HepG2 (cell line): ENCODE measurements around the gene SLC5A10. TPM values are rescaled to one million over a fixed set of nuclear protein-coding genes. Genes with fewer than 3 reads are reported as not detected.

Source experiments
- CBFB ChIP-seq: sonication (generic); formaldehyde crosslinking; IDR thresholded peaks from 2 replicates; pipeline ENCODE4 v1.4.0; 2020; ENCODE audit warnings: missing genetic modification reagents
- CHD2 ChIP-seq: IDR thresholded peaks from 2 replicates; pipeline ENCODE4 v1.6.1; 2011; ENCODE audit warnings: low read depth, low read length, improper control_type of control experiment
- E2F1 ChIP-seq: sonication (generic); formaldehyde crosslinking; IDR thresholded peaks from 2 replicates; pipeline ENCODE4 v1.5.0; 2020; ENCODE audit warnings: missing genetic modification reagents
- GATA4 ChIP-seq: sonication (generic); IDR thresholded peaks from 2 replicates; pipeline ENCODE4 v1.6.1; 2016; ENCODE audit warnings: antibody characterized with exemption, low read depth, borderline replicate concordance
- KLF11 ChIP-seq: IDR thresholded peaks from 2 replicates; pipeline ENCODE4 v1.6.1; 2016; ENCODE audit warnings: missing compliant biosample characterization
- KLF16 ChIP-seq, 2 experiments: sonication (generic) in 1 of 2; formaldehyde crosslinking in 1 of 2; IDR thresholded peaks; 2 replicates each; pipeline versions ENCODE4 v1.6.1 to v1.8.0; 2016 to 2023; ENCODE audit warnings: missing genetic modification reagents in 2 of 2, missing compliant biosample characterization in 1 of 2
- KMT2A ChIP-seq: sonication (generic); formaldehyde crosslinking; IDR thresholded peaks from 2 replicates; pipeline ENCODE4 v1.4.0; 2020; ENCODE audit warnings: missing genetic modification reagents
- PATZ1 ChIP-seq: sonication (generic); formaldehyde crosslinking; IDR thresholded peaks from 2 replicates; pipeline ENCODE4 v1.4.0; 2020; ENCODE audit warnings: missing genetic modification reagents
- RXRB ChIP-seq: IDR thresholded peaks from 2 replicates; pipeline ENCODE4 v1.6.1; 2016; ENCODE audit warnings: borderline replicate concordance, missing genetic modification reagents, missing compliant biosample characterization
- SMC3 ChIP-seq: IDR thresholded peaks from 2 replicates; pipeline ENCODE4 v1.6.1; 2011; ENCODE audit warnings: low read length, improper control_type of control experiment
- SRY ChIP-seq: sonication (generic); formaldehyde crosslinking; IDR thresholded peaks from 2 replicates; pipeline ENCODE4 v1.8.0; 2022; ENCODE audit warnings: mild to moderate bottlenecking, missing genetic modification reagents
- TAF1 ChIP-seq: sonication (generic); formaldehyde crosslinking; IDR thresholded peaks from 2 replicates; pipeline ENCODE4 v1.4.0; 2020; ENCODE audit warnings: missing genetic modification reagents
- ZBTB2 ChIP-seq: sonication (generic); formaldehyde crosslinking; IDR thresholded peaks from 2 replicates; pipeline ENCODE4 v1.8.0; 2022; ENCODE audit warnings: low read depth, missing genetic modification reagents
- ZBTB3 ChIP-seq: sonication (generic); formaldehyde crosslinking; IDR thresholded peaks from 2 replicates; pipeline ENCODE4 v1.4.0; 2020; ENCODE audit warnings: low read depth, mild to moderate bottlenecking, moderate library complexity, missing genetic modification reagents, borderline replicate concordance
- ZNF496 ChIP-seq: sonication (generic); formaldehyde crosslinking; IDR thresholded peaks from 2 replicates; pipeline ENCODE4 v1.8.1; 2023; ENCODE audit warnings: mild to moderate bottlenecking, moderate library complexity, missing genetic modification reagents; ENCODE audit not compliant: insufficient replicate concordance
- polyA plus RNA-seq, 8 experiments: library from polyadenylated mRNA; depleted of rRNA in 3 of 8; stranded (reverse) in 7 of 8; unstranded in 1 of 8; fragments of >200 nt; fragmentation: Illumina TruSeq in 4 of 8; extraction: Trizol in 4 of 8; gene quantifications; 2 replicates each; pipeline versions ENCODE4 v1.2.1 to v1.2.3, GENCODE V29; 2011 to 2016; ENCODE audit warnings: low read depth in 4 of 8, missing spikeins in 1 of 8, mixed read lengths in 1 of 8; ENCODE audit not compliant: insufficient read depth in 1 of 8
- total RNA-seq, 5 experiments: library from RNA; depleted of rRNA; stranded (reverse); fragments of >200 nt; fragmentation: Illumina TruSeq; extraction: Trizol; gene quantifications; 2 replicates each; pipeline ENCODE4 v1.2.3, GENCODE V29; 2016; ENCODE audit warnings: low read depth in 1 of 5
- TF ChIP-seq, protein P1 (sequence below): sonication (generic); formaldehyde crosslinking; IDR thresholded peaks from 2 replicates; pipeline ENCODE4 v1.4.0; 2020; ENCODE audit warnings: missing genetic modification reagents, borderline replicate concordance
- TF ChIP-seq, protein P2 (sequence below): sonication (generic); formaldehyde crosslinking; IDR thresholded peaks from 2 replicates; pipeline ENCODE4 v1.5.0; 2020; ENCODE audit warnings: mild to moderate bottlenecking, missing genetic modification reagents

The SLC5A10 gene
- total and polyA plus RNA-seq, 2 of the 13 experiments (the other 11 are each of a cell fraction or from before 2014, with no cell fraction given), result 0.05 TPM; not detected in 1

DNA sequence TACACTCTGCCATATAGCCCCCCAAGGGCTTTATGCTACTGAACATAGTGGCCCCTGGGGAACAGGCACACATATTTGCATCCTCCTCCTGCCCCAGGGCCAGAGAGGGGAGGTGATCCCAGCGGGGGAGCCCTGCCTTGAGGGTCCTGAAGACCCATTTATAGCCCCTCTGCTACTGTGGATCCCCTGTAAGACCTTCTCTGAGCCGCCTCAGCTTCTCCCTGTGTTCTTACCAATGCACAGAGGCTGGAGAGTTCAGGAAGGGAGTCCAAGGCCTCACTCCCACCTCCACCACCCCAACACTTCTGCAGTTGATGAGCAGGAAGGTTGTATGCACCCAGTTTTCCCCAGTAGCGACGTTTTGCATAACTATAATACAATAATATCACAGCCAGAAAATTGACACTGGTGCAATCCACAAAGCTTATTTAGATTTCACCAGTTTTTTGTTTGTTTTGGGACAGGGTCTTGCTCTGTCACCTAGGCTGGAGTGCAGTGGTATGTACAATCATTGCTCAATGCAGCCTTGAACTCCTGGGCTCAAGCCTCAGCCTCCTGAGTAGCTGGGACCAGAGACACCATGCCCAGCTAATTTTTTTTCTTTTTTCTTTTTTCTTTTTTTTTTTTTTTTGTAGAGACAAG is 53.9 kb downstream of the SLC5A10 start (continued):
- TF ChIP-seq, protein P1, sequence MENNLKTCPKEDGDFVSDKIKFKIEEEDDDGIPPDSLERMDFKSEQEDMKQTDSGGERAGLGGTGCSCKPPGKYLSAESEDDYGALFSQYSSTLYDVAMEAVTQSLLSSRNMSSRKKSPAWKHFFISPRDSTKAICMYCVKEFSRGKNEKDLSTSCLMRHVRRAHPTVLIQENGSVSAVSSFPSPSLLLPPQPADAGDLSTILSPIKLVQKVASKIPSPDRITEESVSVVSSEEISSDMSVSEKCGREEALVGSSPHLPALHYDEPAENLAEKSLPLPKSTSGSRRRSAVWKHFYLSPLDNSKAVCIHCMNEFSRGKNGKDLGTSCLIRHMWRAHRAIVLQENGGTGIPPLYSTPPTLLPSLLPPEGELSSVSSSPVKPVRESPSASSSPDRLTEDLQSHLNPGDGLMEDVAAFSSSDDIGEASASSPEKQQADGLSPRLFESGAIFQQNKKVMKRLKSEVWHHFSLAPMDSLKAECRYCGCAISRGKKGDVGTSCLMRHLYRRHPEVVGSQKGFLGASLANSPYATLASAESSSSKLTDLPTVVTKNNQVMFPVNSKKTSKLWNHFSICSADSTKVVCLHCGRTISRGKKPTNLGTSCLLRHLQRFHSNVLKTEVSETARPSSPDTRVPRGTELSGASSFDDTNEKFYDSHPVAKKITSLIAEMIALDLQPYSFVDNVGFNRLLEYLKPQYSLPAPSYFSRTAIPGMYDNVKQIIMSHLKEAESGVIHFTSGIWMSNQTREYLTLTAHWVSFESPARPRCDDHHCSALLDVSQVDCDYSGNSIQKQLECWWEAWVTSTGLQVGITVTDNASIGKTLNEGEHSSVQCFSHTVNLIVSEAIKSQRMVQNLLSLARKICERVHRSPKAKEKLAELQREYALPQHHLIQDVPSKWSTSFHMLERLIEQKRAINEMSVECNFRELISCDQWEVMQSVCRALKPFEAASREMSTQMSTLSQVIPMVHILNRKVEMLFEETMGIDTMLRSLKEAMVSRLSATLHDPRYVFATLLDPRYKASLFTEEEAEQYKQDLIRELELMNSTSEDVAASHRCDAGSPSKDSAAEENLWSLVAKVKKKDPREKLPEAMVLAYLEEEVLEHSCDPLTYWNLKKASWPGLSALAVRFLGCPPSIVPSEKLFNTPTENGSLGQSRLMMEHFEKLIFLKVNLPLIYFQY (CRISPR knock-in tag), result no peak
- no peak for TF ChIP-seq E2F1 (CRISPR knock-in tag)
- peak in 1 of 2 experiments; percentile 28; a peak in 1 of 4 replicates for TF ChIP-seq KLF16 (CRISPR knock-in tag; IDR thresholded peaks at IDR 0.05)
- TF ChIP-seq PATZ1 (CRISPR knock-in tag), result peak; percentile 92
- TF ChIP-seq SMC3, result peak; percentile 27
- TF ChIP-seq GATA4, result no peak
- TF ChIP-seq ZBTB2 (CRISPR knock-in tag), result no peak
- TF ChIP-seq RXRB (CRISPR knock-in tag), result peak; percentile 88
- TF ChIP-seq CBFB (CRISPR knock-in tag), result peak; percentile 54; the same call in 1 of the 2 replicates
- TF ChIP-seq KLF11 (CRISPR knock-in tag), result no peak
- TF ChIP-seq ZBTB3 (CRISPR knock-in tag), result 0 out of 2 replicates have a peak, but pooled peaks have one; percentile 81
- TF ChIP-seq CHD2, result no peak
- TF ChIP-seq ZNF496 (CRISPR knock-in tag), result no peak
- TF ChIP-seq KMT2A (CRISPR knock-in tag), result no peak
- TF ChIP-seq, protein P2, sequence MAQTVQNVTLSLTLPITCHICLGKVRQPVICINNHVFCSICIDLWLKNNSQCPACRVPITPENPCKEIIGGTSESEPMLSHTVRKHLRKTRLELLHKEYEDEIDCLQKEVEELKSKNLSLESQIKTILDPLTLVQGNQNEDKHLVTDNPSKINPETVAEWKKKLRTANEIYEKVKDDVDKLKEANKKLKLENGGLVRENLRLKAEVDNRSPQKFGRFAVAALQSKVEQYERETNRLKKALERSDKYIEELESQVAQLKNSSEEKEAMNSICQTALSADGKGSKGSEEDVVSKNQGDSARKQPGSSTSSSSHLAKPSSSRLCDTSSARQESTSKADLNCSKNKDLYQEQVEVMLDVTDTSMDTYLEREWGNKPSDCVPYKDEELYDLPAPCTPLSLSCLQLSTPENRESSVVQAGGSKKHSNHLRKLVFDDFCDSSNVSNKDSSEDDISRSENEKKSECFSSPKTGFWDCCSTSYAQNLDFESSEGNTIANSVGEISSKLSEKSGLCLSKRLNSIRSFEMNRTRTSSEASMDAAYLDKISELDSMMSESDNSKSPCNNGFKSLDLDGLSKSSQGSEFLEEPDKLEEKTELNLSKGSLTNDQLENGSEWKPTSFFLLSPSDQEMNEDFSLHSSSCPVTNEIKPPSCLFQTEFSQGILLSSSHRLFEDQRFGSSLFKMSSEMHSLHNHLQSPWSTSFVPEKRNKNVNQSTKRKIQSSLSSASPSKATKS (CRISPR knock-in tag), result no peak
- TF ChIP-seq TAF1, result no peak
- TF ChIP-seq SRY (CRISPR knock-in tag), result no peak
